T follicular helper cell (primary cell): ENCODE results near the gene FHIT.

Source experiments
- DNase-seq: peaks from one replicate; pipeline ENCODE4 v3.0.0-alpha.2; 2020; ENCODE audit warnings: low read depth

Gene FHIT

DNA sequence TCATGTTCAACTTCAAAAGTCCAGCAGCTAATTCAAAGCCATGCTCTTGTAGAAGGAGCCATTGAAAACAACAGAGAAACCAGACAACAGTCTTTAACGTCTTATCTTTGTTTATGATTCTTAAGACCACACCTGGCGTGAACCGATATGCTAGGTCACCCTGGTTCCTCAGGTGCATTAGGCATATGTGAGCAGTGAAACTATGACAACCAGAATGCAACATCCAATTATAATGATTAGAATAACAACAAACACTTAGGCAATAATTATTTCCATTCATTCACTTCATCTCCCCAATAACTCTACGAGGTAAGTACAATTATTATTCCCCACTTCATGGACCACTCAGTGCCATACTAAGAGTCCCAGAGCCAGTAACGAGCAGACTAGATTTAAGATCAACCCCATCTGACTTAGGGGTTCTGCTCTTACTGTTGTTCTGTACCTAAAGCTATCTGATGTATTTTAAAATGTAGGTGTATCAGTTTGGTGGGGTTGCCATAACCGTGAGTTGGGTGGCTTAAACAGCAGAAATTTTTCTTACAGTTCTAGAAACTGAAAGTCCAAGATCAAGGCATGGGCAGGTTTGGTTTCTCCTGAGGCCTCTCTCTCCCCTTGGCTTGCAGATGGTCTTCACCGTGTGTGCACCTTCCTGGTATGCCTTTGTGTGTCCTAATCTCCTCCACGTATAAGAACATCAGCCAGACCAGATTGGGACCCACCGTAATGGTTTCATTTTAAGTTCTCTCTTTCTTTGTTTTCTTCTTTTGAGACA lies 1203.6 kb downstream of the FHIT start:
- DNase-seq, result no peak

- DNase-seq, result no peak
These were observed 1205.0 kb downstream of the FHIT start for GRCh38 chr3:60046210-60046609.

- DNase-seq, result no peak
These were observed 1205.6 kb downstream of the FHIT start for GRCh38 chr3:60045686-60046085.

- DNase-seq, result no peak
These were observed 1214.4 kb downstream of the FHIT start for GRCh38 chr3:60036803-60037202.

GRCh38 chr3:60033901-60034453 lies 1217.3 kb downstream of the FHIT start:
- no peak for DNase-seq

DNA sequence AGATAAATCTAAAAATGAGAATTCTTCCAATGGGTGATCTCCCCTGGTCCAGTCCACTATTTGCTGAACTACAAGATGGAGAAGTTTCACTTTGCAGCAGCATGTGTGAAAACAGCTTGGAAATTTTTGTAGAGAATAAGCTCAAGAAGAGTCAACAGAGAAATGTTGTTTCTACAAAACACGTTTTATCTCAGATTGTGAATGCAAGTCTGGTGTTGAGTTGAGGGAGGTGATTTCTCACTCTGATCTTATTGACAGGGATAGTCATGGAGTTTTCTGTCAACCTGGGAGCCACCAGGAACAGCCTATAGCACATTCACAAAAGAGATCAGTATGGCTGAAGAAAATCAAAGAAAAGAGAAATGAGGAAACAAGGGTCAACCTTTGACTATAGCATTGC lies 1220.3 kb downstream of the FHIT start:
- DNase-seq, result no peak

DNA sequence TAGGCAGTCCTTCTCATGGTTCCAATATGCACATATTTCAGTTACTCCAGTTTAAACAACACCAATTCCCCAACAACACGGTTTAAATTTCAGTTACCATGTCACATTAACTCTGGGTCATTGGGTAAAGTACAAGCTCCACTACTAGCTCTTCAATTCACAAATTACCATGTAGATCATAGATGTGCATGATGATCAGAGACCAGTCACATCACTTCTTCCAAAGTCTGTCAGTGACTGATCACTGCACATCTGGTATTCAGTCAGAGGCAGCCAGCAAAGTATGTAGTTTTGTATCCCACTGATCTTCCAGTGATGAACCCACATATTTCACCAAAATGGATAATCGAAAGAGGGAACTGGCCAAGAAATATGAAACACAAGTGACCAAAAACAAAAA lies 1223.0 kb downstream of the FHIT start:
- DNase-seq, result no peak

DNA sequence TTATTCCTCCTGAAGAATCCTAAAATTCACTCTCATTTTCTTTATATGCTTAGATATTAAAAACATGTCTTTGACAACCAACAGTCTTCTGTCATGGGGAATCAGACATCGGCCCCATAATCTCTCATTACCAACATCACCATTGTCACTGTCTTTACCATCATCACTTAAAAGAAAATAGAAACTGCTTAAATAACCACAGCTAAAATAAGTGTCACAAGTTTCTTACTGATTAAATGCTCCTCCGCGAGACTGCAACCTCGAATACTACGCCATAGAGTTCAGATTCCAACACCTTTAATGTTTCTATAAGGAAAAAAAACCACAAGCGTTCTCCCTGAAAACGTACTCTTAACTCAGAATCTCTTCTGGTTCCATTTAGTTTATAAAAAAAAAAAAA lies 1223.9 kb downstream of the FHIT start:
- no peak for DNase-seq

DNA sequence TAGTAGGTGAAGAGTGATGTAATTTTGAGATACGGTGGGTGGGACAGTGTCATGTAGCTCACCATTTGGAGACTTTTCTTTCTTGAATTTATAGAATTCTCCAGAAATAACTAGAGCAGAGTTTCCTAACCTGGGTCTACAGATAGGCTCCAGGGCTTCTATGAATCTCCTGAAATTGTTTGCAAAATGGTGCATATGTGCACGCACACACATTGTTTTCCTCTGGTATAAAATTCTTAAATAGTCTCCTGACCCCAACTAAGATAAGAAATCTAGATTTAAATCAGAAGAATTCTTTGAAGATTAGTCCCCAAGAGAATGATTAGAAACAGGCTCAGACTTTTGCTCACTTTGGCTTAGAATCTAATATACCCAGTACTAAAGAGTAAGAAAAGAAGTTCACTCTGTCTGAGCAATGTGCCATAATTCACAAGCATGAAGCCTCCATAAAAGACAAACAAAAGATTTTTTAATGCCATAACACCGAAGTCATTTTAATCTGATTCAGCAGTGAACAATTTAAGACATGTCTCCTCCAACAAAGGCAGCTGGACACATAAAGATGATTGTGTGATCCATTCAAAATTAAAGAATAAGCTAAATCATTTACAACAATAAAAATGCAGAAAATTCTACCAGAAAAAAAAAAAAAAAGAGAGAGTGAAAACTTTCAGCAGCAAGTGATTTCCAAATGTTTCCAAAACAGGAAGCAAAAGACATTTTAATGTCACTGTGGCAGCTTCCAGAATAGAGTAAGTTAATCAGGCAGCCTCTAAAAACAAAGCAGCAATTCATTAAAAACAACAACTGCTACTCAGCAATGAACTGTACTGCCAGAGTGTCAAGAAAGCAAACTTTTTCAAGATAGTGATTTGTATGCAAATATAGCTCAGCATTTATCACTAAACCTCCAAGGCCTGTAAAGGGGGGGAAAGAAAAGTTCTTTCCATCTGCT lies 1225.9 kb downstream of the FHIT start:
- DNase-seq, result no peak

- no peak for DNase-seq
These were observed 1226.9 kb downstream of the FHIT start for GRCh38 chr3:60024400-60024799.

DNA sequence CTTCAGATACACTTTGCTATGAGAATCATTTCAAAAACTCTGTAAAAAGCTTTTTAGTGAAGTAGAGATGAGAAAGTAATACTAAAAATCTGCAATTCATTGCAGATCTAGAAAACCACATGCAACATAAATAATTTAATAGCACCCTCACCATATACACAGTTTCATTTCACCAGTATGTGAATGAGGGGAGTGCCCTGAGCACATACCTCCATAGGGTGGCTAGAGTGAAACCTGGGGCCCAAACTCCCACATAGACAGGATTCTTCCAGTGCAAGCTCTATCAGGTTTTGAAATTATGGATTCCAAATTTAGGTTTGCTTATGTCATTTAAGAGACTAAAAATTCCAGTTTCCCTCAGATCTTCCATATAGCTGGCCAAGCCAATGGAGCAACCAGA lies 1228.1 kb downstream of the FHIT start:
- DNase-seq, result no peak

- no peak for DNase-seq
These were observed 1233.6 kb downstream of the FHIT start for GRCh38 chr3:60017631-60018030.

DNA sequence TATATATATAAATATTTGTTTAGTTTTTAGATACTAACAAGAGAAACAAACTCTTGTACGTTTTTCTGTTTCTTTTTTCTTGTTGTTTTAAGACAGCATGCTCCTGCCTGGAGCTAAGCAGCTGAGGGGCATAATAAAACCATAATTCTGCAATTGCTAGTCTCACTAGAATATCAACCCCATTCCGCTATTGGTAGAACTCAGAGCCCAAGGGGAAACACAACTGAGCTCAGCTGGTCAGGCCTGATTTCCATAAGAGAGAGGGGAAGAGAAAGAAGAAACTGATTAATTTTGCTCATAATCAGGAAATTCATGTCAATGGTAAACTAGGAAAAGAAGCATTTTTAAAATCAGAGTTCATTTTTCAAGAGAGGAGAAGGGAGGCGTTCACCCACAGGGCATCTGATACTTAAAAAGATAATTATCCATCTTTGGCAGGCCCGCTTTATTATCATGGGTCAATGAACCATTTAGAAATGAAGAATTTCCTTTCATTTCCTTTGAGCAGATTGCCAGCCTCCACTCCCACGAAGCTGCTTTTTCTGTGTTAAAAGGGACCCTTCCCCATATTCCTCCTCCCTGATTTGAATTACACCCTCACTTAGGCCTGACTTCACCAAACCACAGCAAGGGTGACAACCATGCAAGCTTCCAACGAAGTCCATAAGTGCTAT lies 1236.1 kb downstream of the FHIT start:
- no peak for DNase-seq

- no peak for DNase-seq
These were observed 1238.0 kb downstream of the FHIT start for GRCh38 chr3:60013241-60013640.

DNA sequence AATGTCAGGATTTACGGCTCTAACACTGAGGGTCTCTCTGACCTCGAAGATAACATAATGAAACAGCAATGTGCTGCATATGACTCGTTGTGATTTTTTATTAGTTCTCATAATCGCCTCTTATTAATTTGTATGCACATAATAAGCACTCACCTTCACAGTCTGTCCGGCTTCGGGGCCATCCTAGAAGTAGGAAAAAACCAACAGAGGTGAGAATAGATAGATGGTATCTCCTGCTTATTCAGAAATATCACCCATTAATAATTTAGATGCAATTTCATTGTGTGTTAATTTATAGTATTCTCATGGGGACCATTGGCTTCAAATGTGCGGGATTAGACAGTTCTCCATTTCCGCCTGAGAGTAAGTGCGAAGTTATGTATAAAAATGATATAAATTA lies 1240.0 kb downstream of the FHIT start:
- no peak for DNase-seq

GRCh38 chr3:60010781-60011180 lies 1240.5 kb downstream of the FHIT start:
- peak; percentile 29 for DNase-seq

DNA sequence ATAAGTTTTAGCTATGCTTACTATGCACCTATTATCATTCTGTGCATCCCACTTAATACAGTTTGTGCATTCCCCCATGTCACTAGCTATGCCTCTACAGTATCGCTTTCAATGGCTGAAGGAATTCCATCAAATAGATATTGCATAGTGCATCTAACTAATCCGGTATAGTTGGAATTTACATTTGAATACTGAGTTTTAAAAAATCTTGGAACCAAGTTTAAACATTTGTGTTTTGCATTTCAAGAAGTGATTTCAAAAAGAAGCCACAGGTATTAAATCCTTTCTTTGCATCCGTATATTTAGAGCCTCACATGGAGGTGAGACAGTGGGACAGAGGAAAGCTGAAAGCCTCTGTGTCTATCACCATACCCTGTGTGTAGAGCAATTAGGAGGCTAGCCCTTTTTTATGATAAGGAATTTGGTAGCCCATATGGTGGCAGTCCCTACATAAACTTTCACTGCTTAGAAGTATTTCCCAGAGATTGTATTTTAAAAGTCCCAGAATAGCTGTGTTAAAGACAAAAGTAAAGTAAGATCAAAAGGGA lies 1241.2 kb downstream of the FHIT start:
- no peak for DNase-seq

DNA sequence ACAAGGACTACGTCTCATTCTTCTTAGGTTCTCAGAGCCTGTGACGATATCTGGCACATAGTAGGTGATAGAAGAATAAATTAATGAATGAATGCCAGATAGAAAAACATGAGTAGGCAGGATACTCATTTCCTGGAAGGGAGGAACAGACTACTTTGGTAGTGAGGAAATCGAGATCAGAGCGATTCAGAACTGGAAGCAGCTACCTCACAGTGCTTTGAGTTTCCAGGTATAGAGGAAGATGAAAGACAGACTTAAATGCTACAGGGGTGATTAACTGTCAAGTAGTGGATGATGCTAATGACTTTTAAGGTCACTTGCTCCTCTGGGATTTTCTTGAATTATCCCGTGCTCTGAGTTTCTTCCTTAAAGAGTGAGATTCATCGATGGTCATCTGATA lies 1249.9 kb downstream of the FHIT start:
- no peak for DNase-seq

GRCh38 chr3:60000311-60001105 lies 1250.7 kb downstream of the FHIT start:
- DNase-seq, result no peak

- no peak for DNase-seq
These were observed 1253.2 kb downstream of the FHIT start for GRCh38 chr3:59998058-59998457.

GRCh38 chr3:59997583-59997982 lies 1253.7 kb downstream of the FHIT start:
- DNase-seq, result no peak
